Fibroblast of villous mesenchyme (primary cell): ENCODE results near the gene IFIH1. TPM values are rescaled to one million over a fixed set of nuclear protein-coding genes. Genes with fewer than 3 reads are reported as not detected.

ENCODE experiments used
- DNase-seq: peaks from one replicate; pipeline ENCODE4 v3.0.0-alpha.2; 2010; ENCODE audit warnings: low read depth
- H3K4me3 ChIP-seq: 2 replicates; pipeline ENCODE4 v1.5.1; 2011; ENCODE audit warnings: low read depth, mild to moderate bottlenecking, low read length
- CTCF ChIP-seq: IDR thresholded peaks from 2 replicates; pipeline ENCODE4 v1.5.1; 2012; ENCODE audit warnings: low read depth, mild to moderate bottlenecking, low read length; ENCODE audit not compliant: insufficient read depth
- total RNA-seq: library from RNA; depleted of rRNA; stranded (reverse); fragments of >200 nt; gene quantifications from 2 replicates; pipeline ENCODE4 v1.2.3, GENCODE V29; 2012

Gene IFIH1
- total RNA-seq, 1 donor = 7.8 TPM

- TF ChIP-seq CTCF = no peak
- no peak overlapping the region for H3K4me3 ChIP-seq
- DNase-seq = no peak
Measured at GRCh38 chr2:162298669-162299335, 19.7 kb downstream of the IFIH1 start.

GRCh38 chr2:162297925-162298552 is 20.4 kb downstream of the IFIH1 start:
- no peak overlapping the region for H3K4me3 ChIP-seq

GRCh38 chr2:162295009-162295408 is 23.5 kb downstream of the IFIH1 start:
- no peak overlapping the region for H3K4me3 ChIP-seq
- no peak for TF ChIP-seq CTCF
- DNase-seq = peak; percentile 89

More at GRCh38 chr2:162297925-162298552, 20.4 kb downstream of the IFIH1 start:
- peak; percentile 86 for DNase-seq
- TF ChIP-seq CTCF = peak; percentile 80

GRCh38 chr2:162293122-162293786 is 25.2 kb downstream of the IFIH1 start:
- H3K4me3 ChIP-seq = no peak overlapping the region
- no peak for TF ChIP-seq CTCF
- DNase-seq = peak; percentile 17

GRCh38 chr2:162291748-162292147 is 26.7 kb downstream of the IFIH1 start:
- no peak overlapping the region for H3K4me3 ChIP-seq
- DNase-seq = no peak
- TF ChIP-seq CTCF = no peak

GRCh38 chr2:162282765-162283425 is 35.6 kb downstream of the IFIH1 start:
- DNase-seq = peak; percentile 54
- TF ChIP-seq CTCF = no peak
- H3K4me3 ChIP-seq = no peak overlapping the region
